GM12891 (cell line): Measurements from ENCODE around the gene PPP1CB.

ENCODE experiments used
- POLR2A ChIP-seq: IDR thresholded peaks from 2 replicates; pipeline ENCODE4 v1.6.1; 2011; ENCODE audit warnings: low read depth, low read length, control low read depth
- POLR2AphosphoS5 ChIP-seq: IDR thresholded peaks from 2 replicates; pipeline ENCODE4 v1.6.1; 2011; ENCODE audit warnings: low read depth, low read length, control low read depth
- TAF1 ChIP-seq: IDR thresholded peaks from 2 replicates; pipeline ENCODE4 v1.6.1; 2011; ENCODE audit warnings: low read depth, low read length, control low read depth

DNA sequence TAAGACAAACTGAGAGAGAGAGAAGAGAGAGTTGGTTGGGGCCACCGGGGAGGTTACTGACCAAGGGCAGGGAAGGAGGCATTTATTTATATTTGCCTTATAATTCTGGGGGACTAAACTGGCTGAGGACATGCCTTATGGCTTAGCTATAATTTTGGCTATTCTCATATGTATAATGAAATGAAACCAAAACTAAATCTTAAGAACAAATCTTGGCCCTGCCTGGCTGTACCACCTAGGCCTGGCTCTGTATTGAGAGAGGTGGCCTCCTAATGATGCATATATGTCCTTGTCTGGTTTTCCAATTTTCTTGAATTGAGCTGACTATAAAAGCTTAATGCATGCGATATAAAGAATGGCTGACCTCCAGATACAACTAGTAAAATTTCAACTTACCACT, 3.5 kb upstream of the PPP1CB start:
- TF ChIP-seq POLR2AphosphoS5 (no peak), POLR2A (no peak), TAF1 (no peak)
